HG03135 (cell line): Measurements from ENCODE around the gene VPS52.
"Not testable (repeated sequence)": the region's sequence is repeated elsewhere in the genome, so short reads cannot be mapped to it uniquely, and the experiment has no call there.

Experiments used
- ATAC-seq: cut with Tn5 transposase; IDR thresholded peaks from one replicate; pipeline ENCODE4 v1.9.1; 2021; ENCODE audit warnings: mild to moderate bottlenecking, moderate library complexity; ENCODE audit not compliant: unreplicated experiment

Gene VPS52

DNA sequence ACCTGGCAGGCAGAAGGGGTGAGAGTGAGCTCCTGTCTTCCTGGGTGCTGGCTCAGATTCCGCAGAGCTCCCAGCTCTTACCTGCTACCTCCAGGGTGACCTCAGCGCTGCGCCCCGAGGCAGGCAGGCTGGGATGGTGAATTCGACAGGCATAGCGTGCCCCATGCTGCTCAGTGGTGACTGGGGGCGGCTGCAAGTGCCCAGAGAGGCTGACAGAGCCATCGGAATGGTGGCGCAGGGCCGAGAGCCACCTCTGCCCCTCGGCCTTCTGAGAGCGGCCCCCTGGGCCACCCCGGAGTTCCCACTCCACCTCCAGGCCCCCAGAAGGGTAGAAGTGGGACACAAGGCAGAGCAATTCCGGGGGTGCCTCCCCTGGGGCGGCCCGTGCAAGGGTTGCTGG is 32.5 kb upstream of the VPS52 start:
- ATAC-seq: no peak

DNA sequence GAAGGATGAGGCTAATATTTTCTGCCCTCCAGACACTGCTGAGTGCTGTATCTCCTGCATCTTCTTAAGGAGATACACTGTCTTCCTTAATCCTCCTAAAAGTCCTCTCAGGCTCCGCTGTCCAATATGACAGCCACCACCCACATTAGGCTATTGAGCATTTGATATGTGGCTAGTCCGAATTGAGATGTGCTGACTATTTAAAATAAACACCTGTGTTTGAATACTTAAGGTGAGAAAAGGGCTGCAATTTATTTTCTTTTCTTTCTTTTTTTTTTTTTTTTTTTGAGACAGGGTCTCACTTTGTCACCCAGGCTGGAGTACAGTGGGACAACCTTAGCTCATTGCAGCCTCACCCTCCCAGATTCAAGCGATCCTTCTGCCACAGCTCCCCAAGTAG is 30.2 kb upstream of the VPS52 start:
- ATAC-seq: no peak

DNA sequence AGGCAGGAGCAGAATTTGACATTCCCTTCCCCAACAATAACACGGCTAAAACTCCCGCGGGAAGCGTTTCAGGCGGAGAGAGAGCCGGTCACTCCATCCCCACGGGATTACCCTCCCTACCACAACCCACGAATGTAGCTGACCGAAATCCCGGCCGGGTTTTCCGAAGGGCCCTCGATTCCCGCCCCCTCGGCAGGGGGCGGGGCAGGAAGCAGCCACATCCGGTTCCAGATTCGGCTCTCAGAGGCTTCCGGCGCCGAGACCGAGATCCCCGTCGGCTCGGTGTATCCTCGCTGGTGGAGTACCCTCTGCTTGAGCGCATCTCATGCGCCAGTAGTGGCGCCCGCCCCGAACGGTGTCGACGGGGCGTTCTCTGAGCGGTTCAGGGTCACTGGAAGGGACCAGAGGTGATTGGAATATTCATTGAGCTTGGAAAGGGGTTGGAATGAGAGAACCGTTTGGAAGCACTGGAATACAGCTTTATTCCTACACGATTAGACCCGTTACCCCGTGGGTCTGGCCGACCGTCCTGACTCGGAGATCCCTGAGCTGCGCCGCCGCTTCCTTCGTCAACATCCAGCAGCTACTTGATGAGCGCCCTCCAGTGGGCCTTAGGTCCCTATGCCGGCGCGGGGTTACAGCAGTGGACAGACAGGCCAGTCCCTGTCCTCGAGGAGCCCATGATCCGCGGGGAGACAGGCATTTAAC is 27.7 kb upstream of the VPS52 start:
- peak; percentile 73 for ATAC-seq

DNA sequence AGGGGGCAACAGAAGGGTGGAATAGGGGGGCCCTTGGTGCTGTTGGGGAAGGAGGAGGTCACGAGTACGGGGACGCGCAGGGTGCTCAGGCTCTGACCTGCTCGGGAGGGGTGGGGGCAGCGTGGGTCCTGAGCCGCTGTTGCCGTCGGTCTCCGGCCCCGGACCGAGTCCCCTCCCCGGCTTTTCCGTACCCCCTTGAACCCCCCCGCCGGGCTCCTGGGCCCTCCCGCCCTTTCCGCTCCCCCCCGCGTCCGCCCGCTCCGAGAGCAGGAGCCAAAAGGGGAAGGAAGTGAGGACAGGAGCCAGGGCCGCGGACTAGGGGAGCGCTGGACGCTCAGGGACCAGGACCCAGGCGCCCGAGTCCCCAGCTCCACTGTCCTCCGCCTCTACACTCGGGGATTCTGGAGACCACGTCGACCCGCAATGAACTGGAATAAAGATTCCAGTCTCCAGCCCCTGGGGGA is 27.1 kb upstream of the VPS52 start, which contains the start of gene RGL2:
Gene RGL2, minus strand, starts transcription at position 170 of the 464 bp plus-strand sequence. CDS start 332 bp downstream, outside the sequence.
- ATAC-seq: peak; percentile 26

DNA sequence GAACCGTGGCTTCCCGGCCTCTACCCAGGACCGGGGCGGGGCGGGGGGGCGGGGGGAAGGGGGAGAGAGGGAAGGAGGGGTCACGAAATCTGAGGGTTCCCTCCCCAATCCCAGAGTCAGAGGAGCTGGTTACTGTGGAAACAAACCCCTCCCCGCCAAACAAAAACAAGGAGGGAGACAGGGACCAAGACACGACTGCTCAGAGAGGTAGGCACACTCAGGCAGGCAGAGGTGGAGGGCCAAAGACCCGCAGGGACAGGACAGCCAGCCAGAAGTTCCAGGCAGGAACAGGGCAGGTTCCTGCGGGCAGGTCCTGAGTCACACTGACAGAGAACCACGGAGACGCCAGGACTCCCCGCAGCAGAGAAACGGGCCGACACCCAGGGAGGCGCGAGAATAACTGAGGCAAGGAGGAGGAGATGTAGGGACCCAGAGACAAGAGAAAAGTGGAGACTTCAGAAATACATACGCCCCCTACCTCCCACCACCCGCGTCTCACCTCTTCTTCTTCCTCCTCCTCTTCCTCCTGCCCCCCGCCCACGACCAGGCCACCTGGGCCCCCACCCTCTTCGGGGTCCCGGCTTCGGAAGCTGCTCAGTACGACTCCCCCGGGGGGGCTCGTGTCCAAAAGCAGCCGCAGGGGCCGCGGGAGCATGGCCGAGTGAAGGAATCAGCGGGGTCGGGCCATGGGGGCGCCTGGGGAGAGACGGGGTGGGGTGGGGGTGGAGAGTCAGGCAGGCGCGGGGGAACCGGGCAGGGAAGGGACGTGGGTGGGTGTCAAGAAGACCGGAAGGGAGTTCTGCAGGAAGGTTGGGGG is 26.5 kb upstream of the VPS52 start:
- ATAC-seq: no peak

DNA sequence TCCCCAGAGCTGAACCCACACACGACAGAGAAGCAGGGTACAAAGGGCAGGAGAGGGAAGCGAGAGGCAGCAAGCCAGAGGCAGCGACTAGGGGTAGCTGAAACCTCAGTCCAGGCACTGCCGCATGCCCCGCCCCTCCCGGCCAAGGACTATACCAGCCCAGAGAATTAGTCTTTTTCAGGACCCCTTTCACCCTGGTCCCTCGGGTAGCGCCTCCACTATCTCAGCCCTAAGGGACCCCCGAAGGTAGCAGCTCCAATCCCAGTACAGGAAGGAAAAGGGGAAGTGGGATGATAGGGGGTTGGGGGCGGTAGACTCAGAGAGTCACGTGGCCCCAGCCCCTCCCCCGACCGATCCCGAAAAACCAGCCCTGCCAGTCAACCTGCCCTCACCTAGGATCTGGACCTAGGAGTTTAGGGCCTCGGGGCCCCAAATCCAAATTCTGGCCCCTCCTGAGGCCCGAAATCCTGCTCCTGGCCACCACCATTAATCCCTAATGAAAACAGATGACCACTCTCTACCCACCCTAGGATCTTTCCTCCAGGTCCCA is 25.8 kb upstream of the VPS52 start:
- no peak for ATAC-seq

DNA sequence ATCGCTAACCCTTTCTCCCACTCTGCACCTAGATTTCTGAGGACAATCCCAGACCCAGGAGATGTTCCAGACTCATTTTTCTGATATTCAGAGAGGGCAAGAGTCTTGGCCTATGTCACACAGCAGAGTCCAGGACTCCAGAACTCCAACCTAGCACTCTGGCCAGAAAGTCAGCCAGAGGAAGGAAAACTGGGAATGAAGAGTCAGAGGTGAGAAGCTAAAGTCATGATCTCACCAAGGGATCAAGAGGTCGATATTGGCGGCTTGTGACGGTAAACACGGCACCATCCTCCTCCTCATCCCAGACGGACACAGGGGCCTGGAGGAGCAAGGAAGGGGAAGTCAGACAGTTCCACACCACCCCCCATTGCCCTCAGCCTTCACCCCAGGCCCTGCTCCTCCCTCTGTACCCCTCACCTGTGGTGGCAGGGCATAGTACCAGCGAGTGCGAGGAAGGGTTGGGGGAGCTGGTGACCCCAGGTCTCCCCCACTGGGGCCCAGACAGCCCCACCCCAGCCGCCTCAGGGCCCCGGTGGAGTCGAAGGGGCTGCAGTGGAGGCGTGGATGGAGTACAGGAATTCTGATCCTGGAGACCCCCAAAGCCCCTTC is 25.2 kb upstream of the VPS52 start:
- no peak for ATAC-seq

DNA sequence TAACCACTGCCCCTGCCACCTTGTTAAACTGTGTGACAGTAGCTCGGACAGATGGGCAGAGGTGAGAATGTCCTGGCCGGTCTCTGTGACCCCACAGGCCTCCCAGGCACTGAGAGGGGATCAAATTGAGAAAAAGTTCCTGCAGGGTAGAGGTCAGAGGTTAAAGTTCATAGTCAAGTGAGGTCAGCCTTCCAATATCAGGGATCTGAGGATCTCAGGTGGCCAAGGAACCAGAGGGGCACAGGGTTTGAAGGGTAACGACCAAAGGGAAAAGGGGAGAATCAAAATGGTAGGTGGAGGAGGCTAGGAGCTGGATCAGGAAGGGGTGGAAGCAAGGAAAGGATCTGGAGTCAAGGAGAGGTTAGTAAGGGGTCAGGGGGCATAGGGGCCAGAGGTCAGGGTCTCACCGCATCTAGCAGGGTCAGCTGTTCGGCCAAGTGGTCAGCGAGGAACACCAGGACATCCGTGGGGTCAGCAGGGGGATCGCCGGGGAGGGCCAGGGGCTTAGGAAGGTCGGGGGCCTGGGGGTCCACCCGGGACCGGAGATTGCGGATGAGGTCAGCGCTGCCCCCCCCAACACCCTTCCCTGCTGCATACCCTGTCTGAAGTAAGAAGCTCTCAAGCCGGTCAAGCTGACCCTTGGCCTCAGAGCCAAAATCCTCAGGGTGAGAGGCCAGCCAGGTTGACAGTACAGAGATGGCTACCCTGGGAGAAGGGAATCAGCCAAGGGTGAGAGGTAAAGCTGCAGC is 24.1 kb upstream of the VPS52 start:
- ATAC-seq: no peak

DNA sequence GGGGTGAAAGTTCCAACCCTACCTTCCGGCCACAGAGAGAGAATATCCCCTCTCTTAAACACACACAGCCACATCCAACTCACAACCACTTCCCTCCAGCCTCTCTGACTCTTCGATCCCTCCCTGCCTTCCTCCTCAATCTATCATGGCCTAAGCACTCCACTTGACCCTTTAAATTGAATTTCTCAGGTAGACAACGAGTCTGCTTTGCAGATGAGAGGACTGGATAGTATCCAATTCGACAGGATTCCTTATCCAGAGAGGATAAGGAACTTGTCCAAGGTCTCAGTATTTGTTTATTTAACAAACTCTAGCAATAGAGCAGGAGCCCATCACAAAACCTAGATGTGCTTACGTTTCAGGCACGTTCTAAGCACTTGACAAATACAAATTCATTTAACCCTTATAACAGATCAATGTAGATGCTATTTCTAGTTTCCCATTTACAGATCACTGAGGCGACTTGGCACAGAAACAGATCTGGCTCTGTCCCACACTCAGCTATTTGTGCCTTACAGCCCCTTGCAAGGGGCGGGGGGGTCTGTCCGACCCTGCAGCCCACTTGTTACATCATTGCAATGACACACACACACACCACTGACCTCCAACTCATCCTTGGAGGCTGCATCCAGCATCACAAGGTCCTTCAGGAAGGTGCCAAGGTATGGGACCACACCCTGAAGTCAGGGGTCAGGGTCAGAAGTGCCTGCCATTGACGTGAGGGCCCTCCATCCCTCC is 22.6 kb upstream of the VPS52 start:
- ATAC-seq: no peak

DNA sequence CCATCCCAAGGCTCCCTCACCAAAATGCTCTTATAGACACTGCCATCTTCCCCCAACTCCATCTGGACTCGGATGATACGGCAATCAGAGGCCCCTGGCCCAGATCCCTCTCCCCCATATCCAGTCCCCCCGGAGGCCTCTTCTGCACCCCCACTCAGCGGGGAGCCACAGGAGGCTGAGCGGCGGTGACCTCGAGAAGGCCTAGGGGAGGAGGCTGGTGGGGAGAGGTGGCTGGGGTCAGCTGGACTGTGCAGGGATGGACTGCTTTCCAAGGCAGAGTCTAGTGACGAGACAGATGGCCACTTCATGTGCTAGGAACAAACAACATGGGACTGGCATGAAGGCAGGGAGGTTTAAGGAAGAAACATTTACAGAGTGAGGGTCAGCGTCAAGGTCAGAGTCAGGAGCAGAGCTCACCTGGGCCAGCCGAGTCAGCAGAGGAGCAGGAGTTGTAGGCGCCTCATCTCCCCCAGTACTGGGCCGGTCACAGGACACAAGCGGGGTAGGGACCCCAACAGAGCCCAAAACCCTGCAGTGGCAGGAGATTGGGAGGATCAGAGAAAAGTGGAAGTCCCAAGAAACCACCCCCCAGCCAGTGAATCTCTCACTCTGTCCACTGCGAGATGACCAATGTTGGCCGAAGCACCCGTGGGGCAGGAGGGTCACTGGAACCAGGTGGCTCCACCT is 21.5 kb upstream of the VPS52 start:
- no peak for ATAC-seq

DNA sequence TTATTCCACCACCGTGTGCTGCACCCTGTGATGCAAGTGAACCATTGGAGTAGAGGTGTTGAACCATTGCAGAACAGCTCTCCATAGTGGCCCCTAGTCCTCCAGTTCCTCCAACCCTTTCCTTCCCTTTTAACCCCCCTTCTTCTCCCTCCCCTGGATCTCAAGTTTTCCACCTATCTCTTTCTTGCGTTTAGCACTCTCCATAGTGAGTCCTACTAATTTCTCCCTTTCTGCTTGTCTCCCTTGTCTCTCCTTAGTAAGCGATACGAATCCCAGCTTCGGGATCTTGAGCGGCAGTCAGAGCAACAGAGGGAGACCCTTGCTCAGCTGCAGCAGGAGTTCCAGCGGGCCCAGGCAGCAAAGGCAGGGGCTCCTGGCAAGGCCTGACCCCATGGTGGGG is 18.8 kb upstream of the VPS52 start:
- ATAC-seq: no peak

DNA sequence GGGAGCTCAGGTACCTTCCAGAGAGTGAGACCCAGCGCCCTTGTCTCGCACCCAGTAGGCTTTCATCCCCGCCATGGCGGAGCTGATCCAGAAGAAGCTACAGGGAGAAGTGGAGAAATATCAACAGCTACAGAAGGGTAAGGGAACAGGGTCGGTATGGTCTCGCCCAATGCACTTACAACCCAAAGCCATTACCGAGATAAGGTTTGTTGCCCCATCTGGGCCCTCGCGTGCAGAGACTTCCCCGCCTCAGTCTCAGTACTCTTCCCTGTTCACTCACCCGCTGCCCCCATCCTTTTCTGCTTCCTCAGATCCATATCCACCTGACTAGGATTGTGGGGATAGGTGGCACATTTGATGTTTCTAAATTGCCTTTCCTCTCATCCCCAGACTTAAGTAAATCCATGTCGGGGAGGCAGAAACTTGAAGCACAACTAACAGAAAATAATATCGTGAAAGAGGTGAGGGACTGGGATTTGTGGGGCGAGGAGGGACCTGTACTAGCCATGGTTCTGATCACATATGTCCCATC is 18.2 kb upstream of the VPS52 start:
- peak; percentile 16 for ATAC-seq

DNA sequence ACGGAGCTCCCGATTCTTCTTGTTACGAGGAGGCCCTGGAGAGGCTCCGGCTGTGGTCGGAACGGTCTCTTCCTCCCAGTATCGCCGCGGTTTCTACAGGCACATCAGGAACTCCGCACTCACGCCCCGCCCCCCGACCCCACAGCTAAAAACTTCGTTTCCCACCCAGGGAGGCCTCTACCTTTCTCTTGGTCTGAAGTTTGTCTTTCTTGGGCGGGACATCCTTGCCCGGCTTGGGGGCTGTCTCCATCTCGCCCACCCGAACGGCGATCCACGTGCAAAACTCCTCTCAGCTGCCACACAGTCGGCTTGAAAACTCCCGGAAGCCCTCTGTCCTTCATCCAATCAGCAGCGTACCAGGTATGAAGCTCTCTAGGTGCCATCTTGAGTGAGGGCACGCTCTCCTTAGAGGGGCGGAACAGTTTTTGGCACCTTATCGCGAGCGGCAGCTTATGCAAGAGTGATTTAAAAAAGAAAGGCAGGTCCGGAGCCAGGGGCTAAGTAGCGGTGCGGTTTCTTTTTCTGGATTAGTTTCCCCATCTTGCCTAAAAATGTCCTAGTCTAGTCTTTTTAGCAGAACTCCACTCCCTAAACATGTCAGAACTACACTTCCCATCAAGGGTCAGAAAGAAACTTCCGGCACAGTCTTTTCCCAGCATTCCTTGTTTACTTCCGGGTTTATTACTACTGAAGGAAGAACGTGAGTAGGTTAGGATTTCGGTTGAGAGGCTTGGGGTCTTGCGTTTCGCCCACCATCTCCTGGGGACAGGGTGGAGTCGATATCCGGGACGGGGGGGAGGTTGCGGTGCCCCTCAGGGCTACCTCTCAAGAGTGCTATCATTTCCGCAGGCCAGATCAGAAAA is 17.5 kb upstream of the VPS52 start, which contains the start of the genes PFDN6 and WDR46:
Gene PFDN6, plus strand, starts transcription at position 681 of the 863 bp plus-strand sequence. CDS start 256 bp downstream, outside the sequence.
Gene WDR46, minus strand, starts transcription at position 319 of the 863 bp plus-strand sequence. Its CDS starts 69 bp downstream, at position 250.
- peak; percentile 84 for ATAC-seq

DNA sequence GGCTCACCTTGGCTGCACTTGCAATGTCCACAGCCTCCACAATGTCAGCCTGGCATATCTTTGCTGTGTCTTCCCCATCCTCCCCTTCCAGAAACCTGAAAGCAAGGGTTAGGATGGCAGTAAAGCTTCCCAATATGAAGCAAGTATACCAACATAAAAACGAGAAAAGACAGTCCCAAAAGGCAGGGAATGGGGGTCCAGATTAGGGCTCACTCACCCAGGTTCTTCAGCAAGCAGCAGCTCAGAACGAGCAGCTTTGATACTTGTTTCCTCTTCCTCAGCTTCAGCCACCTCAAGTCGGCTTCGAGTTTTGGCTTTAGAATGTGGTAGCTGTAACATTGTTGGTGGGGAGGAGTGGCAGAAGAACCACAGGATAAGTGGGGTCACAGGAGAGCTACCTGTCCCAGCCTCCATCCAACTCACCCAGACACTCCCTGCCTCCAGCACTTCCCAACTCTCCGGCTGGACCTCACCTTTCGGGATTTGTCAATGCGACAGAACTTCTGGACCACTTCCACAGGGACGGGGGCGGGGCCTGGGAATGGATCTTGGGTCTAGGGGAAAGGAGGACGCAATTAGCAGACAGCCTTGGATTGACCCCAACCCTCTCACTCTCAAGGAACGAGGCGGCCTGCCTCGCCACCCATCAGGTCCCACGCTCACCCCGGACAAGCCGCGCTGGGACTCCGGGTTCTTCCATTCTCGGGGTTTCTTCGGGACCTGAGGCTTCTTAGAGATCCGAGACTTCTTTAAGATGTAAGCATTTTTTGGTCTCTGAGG is 16.7 kb upstream of the VPS52 start:
- ATAC-seq: no peak

DNA sequence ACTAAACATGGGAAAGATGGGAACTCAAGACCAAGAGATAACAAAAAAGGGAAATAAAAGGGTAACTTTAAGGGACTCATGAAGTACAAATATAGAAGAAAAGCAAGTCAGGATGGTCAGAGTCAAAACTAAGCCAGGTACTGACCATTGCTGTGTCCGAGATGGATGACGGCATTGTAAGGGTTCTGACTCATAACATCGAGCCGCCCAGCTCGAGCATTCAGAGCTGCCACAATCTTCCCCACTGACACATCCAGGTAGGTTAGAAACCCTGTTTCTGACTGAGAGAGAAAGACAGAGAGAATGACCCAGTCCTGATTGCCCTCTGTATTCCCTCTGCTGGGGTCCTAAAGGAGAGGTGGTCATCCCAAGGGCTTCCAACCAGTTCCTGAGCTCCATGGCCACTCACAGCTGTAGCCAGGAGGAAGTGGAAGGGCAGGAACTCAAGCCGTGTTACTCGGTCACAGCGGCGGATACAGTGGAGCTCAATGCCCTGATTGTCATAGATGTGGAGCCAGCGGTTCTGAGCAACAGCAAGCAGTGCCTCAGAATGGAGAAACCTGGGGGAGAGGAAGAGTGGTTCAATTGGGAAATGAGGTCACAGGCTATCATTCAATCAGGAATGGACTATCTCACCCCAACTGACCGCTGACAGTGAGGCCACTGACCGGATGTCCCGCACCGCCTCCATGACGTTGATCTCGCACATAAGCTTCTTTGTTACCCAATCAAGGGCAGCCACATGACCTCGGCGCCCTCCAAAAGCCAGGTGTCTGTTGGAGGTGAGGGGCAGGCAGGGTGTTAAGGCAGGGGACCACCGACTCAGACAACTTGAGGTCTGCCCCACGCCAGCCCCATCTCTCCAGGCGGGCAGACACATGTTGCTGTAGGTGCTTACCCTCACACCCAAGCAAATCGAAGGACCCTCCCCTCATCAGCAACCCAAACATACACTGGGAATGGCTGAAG is 15.6 kb upstream of the VPS52 start:
- no peak for ATAC-seq

DNA sequence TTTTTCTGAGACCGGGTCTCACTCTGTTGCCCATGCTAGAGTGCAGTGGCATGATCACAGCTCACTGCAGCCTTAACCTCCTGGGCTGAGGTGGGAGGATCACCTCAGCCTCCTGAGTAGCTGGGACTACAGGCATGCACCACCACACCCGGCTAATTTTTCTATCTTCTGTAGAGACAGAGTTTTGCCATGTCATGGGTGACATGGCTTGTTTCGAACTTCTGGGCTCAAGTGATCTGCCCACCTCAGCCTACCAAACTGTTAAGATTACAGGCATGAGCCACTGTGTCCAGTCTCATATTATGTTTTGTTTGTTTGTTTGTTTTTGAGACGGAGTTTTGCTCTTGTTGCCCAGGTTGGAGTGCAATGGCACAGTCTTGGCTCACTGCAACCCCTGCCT is 13.5 kb upstream of the VPS52 start:
- not testable (repeated sequence) for ATAC-seq
